Adipocyte (in vitro differentiated cells): Measurements from ENCODE around the gene MAMDC2.
A peak's percentile ranks its signal among the peaks of the same experiment; 100 is the strongest.
"Not testable (repeated sequence)": the region's sequence is repeated elsewhere in the genome, so short reads cannot be mapped to it uniquely, and the experiment has no call there.

Source experiments
- DNase-seq: peaks from one replicate; pipeline ENCODE4 v3.0.0-alpha.2; 2015; ENCODE audit warnings: low read depth
- H3K27me3 ChIP-seq: replicated peaks from 2 replicates; pipeline ENCODE4 v1.7.0; 2013; ENCODE audit warnings: mild to moderate bottlenecking, low read length, moderate library complexity; ENCODE audit not compliant: control insufficient read depth, insufficient read depth
- H3K36me3 ChIP-seq: 2 replicates; pipeline ENCODE4 v1.7.0; 2013; ENCODE audit warnings: low read length, mild to moderate bottlenecking, moderate library complexity; ENCODE audit not compliant: control insufficient read depth, insufficient read depth, severe bottlenecking
- H3K4me1 ChIP-seq: 2 replicates; pipeline ENCODE4 v1.7.0; 2013; ENCODE audit warnings: mild to moderate bottlenecking, low read length, moderate library complexity; ENCODE audit not compliant: control insufficient read depth, insufficient read depth
- H3K4me3 ChIP-seq: 2 replicates; pipeline ENCODE4 v1.7.0; 2013; ENCODE audit warnings: mild to moderate bottlenecking, low read length, moderate library complexity
- H3K9ac ChIP-seq: 2 replicates; pipeline ENCODE4 v1.7.0; 2013; ENCODE audit warnings: mild to moderate bottlenecking, low read length, moderate library complexity
- H3K9me3 ChIP-seq: 2 replicates; pipeline ENCODE4 v1.7.0; 2013; ENCODE audit warnings: mild to moderate bottlenecking, low read length, moderate library complexity; ENCODE audit not compliant: control insufficient read depth

Gene MAMDC2

GRCh38 chr9:70038171-70038621 is 5.5 kb upstream of the MAMDC2 start:
- H3K4me1 ChIP-seq, result peaks cover 12% of the 10 kb centered on the region
- not testable (repeated sequence) for DNase-seq, H3K36me3 ChIP-seq, H3K27me3 ChIP-seq, H3K4me3 ChIP-seq, H3K9ac ChIP-seq, H3K9me3 ChIP-seq

GRCh38 chr9:70040376-70040903 is 3.2 kb upstream of the MAMDC2 start:
- H3K9ac ChIP-seq, result no peak overlapping the region
- no peaks in the 10 kb centered on the region for H3K36me3 ChIP-seq
- H3K27me3 ChIP-seq, result peaks cover 5% of the 10 kb centered on the region
- H3K9me3 ChIP-seq, result peaks cover 5% of the 10 kb centered on the region
- H3K4me3 ChIP-seq, result no peak overlapping the region
- DNase-seq, result no peak
- H3K4me1 ChIP-seq, result peaks cover 18% of the 10 kb centered on the region

- Histone ChIP-seq H3K4me1 (peaks cover 12% of the 10 kb centered on the region), H3K9me3 (peaks cover 5% of the 10 kb centered on the region), H3K36me3 (no peaks in the 10 kb centered on the region), H3K9ac (no peak overlapping the region), H3K27me3 (peaks cover 5% of the 10 kb centered on the region), H3K4me3 (no peak overlapping the region)
- DNase-seq, result no peak
Measured at GRCh38 chr9:70042461-70043215, 1.0 kb upstream of the MAMDC2 start.

GRCh38 chr9:70043285-70043684 is 363 bp upstream of the MAMDC2 start:
- DNase-seq, result no peak
- peaks cover 12% of the 10 kb centered on the region for H3K4me1 ChIP-seq
- peaks cover 3% of the 10 kb centered on the region for H3K9me3 ChIP-seq
- no peaks in the 10 kb centered on the region for H3K36me3 ChIP-seq
- H3K4me3 ChIP-seq, result peak overlapping the region; percentile 82
- H3K9ac ChIP-seq, result peak overlapping the region; percentile 76
- H3K27me3 ChIP-seq, result peaks cover 5% of the 10 kb centered on the region

GRCh38 chr9:70044490-70045307 is 1.1 kb downstream of the MAMDC2 start:
- H3K9ac ChIP-seq, result peak overlapping the region; percentile 76
- peak; percentile 70 for DNase-seq
- H3K4me1 ChIP-seq, result peaks cover 23% of the 10 kb centered on the region
- peaks cover 5% of the 10 kb centered on the region for H3K27me3 ChIP-seq
- H3K36me3 ChIP-seq, result no peaks in the 10 kb centered on the region
- no peaks in the 10 kb centered on the region for H3K9me3 ChIP-seq
- peak overlapping the region; percentile 82 for H3K4me3 ChIP-seq

GRCh38 chr9:70045452-70045851 is 1.8 kb downstream of the MAMDC2 start:
- Histone ChIP-seq H3K27me3 (peaks cover 5% of the 10 kb centered on the region), H3K9me3 (no peaks in the 10 kb centered on the region), H3K4me3 (no peak overlapping the region), H3K9ac (no peak overlapping the region), H3K4me1 (peaks cover 30% of the 10 kb centered on the region), H3K36me3 (no peaks in the 10 kb centered on the region)
- DNase-seq, result no peak

GRCh38 chr9:70046274-70047070 is 2.8 kb downstream of the MAMDC2 start:
- H3K4me1 ChIP-seq, result peaks cover 30% of the 10 kb centered on the region
- no peaks in the 10 kb centered on the region for H3K9me3 ChIP-seq
- H3K9ac ChIP-seq, result no peak overlapping the region
- no peak overlapping the region for H3K4me3 ChIP-seq
- H3K27me3 ChIP-seq, result peaks cover 5% of the 10 kb centered on the region
- no peaks in the 10 kb centered on the region for H3K36me3 ChIP-seq
- DNase-seq, result no peak

GRCh38 chr9:70049236-70049635 is 5.6 kb downstream of the MAMDC2 start:
- H3K4me1 ChIP-seq, result peaks cover 37% of the 10 kb centered on the region
- no peaks in the 10 kb centered on the region for H3K36me3 ChIP-seq
- peak overlapping the region; percentile 68 for H3K9ac ChIP-seq
- no peak overlapping the region for H3K4me3 ChIP-seq
- DNase-seq, result peak; percentile 85
- no peaks in the 10 kb centered on the region for H3K9me3 ChIP-seq
- no peaks in the 10 kb centered on the region for H3K27me3 ChIP-seq

- peak; percentile 83 for DNase-seq
- Histone ChIP-seq H3K9ac (peak overlapping the region; percentile 68), H3K4me3 (no peak overlapping the region), H3K27me3 (no peaks in the 10 kb centered on the region), H3K4me1 (peaks cover 36% of the 10 kb centered on the region), H3K36me3 (no peaks in the 10 kb centered on the region), H3K9me3 (no peaks in the 10 kb centered on the region)
Measured at GRCh38 chr9:70049672-70050271, 6.1 kb downstream of the MAMDC2 start.

GRCh38 chr9:70052768-70053167 is 9.1 kb downstream of the MAMDC2 start:
- Histone ChIP-seq H3K9ac (no peak overlapping the region), H3K4me3 (no peak overlapping the region), H3K27me3 (no peaks in the 10 kb centered on the region), H3K4me1 (peaks cover 32% of the 10 kb centered on the region), H3K9me3 (no peaks in the 10 kb centered on the region), H3K36me3 (no peaks in the 10 kb centered on the region)
- no peak for DNase-seq
